ENCODE results near the gene ZBTB42. TPM values are rescaled to one million over a fixed set of nuclear protein-coding genes. Genes with fewer than 3 reads are reported as not detected.
A peak's percentile ranks its signal among the peaks of the same experiment; 100 is the strongest.

Gene ZBTB42
- total and polyA plus RNA-seq, 2 of the 13 experiments (the other 11 are each of a cell fraction or from before 2014, with no cell fraction given): 2.8 to 4.2 TPM

DNA sequence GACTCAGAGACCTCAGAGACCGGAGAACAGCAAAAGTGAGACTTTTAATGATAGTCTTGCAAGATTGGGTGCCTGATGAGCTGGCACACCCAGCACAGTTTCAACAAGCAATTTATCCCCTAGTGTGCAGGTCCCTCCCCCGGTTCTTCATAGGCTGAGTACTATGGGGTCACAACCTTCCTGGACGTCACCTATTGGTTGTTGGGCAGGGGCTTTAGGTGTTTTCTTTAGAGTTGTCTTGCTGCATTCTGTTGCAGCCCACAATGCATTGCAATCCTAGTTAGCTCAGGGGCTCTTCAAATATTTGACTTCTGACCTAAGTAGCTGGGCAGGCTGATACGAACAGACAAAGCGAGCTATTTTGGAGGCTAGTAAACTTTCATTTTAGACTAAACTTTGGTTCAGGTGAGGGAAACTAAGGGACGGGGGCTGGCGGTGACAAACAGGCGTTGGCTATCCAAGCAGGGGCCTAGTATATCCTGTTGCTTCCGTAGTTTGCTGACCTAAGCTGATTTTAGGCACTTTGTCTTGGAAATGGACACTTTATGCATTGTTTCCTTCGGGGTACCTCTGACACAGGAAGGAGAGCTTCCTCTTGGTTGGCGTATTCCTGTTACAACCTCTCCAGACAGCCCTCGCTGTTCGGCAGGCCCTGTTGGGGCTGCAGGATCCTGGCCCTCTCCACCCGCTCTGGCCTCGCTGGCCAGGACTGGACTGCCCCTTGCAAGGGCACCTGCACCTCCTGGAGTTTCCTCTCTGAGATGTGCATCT, 33.9 kb upstream of the ZBTB42 start (continued):
- TF ChIP-seq ZNF556 (CRISPR knock-in tag; IDR thresholded peaks at IDR 0.05; ENCODE audit: borderline replicate concordance) (no peak; the same call in 1 of the 2 replicates), CREBL2 (CRISPR knock-in tag; IDR thresholded peaks at IDR 0.05; ENCODE audit: borderline replicate concordance) (no peak), ZSCAN30 (CRISPR knock-in tag; IDR thresholded peaks at IDR 0.05) (no peak), TARDBP (CRISPR knock-in tag; IDR thresholded peaks at IDR 0.05) (peak; percentile 71), ZMYM4 (CRISPR knock-in tag; IDR thresholded peaks at IDR 0.05) (peak; percentile 30; the same call in 1 of the 2 replicates), STAT5B (CRISPR knock-in tag; IDR thresholded peaks at IDR 0.05) (no peak), ZNF562 (CRISPR knock-in tag; IDR thresholded peaks at IDR 0.05; ENCODE audit: borderline replicate concordance) (no peak), ARHGAP35 (CRISPR knock-in tag; IDR thresholded peaks at IDR 0.05; ENCODE audit: borderline replicate concordance) (no peak), KLF11 (CRISPR knock-in tag; IDR thresholded peaks at IDR 0.05) (no peak), ADNP (CRISPR knock-in tag; IDR thresholded peaks at IDR 0.05) (no peak), ESRRA (CRISPR knock-in tag; IDR thresholded peaks at IDR 0.05; ENCODE audit: low read depth) (no peak), MBNL3 (CRISPR knock-in tag; conservative IDR thresholded peaks at IDR 0.05) (no peak), ZNF235 (CRISPR knock-in tag; IDR thresholded peaks at IDR 0.05; ENCODE audit: borderline replicate concordance) (no peak), ZNF549 (CRISPR knock-in tag; IDR thresholded peaks at IDR 0.05) (no peak), RFXAP (CRISPR knock-in tag; IDR thresholded peaks at IDR 0.05; ENCODE audit: borderline replicate concordance) (no peak), NFIC (IDR thresholded peaks at IDR 0.05; ENCODE audit: low read length) (no peak), SIN3B (IDR thresholded peaks at IDR 0.05; ENCODE audit: low read length) (peak; percentile 57), ZNF496 (CRISPR knock-in tag; IDR thresholded peaks at IDR 0.05; ENCODE audit: insufficient replicate concordance) (no peak)
- TF ChIP-seq, protein P1, sequence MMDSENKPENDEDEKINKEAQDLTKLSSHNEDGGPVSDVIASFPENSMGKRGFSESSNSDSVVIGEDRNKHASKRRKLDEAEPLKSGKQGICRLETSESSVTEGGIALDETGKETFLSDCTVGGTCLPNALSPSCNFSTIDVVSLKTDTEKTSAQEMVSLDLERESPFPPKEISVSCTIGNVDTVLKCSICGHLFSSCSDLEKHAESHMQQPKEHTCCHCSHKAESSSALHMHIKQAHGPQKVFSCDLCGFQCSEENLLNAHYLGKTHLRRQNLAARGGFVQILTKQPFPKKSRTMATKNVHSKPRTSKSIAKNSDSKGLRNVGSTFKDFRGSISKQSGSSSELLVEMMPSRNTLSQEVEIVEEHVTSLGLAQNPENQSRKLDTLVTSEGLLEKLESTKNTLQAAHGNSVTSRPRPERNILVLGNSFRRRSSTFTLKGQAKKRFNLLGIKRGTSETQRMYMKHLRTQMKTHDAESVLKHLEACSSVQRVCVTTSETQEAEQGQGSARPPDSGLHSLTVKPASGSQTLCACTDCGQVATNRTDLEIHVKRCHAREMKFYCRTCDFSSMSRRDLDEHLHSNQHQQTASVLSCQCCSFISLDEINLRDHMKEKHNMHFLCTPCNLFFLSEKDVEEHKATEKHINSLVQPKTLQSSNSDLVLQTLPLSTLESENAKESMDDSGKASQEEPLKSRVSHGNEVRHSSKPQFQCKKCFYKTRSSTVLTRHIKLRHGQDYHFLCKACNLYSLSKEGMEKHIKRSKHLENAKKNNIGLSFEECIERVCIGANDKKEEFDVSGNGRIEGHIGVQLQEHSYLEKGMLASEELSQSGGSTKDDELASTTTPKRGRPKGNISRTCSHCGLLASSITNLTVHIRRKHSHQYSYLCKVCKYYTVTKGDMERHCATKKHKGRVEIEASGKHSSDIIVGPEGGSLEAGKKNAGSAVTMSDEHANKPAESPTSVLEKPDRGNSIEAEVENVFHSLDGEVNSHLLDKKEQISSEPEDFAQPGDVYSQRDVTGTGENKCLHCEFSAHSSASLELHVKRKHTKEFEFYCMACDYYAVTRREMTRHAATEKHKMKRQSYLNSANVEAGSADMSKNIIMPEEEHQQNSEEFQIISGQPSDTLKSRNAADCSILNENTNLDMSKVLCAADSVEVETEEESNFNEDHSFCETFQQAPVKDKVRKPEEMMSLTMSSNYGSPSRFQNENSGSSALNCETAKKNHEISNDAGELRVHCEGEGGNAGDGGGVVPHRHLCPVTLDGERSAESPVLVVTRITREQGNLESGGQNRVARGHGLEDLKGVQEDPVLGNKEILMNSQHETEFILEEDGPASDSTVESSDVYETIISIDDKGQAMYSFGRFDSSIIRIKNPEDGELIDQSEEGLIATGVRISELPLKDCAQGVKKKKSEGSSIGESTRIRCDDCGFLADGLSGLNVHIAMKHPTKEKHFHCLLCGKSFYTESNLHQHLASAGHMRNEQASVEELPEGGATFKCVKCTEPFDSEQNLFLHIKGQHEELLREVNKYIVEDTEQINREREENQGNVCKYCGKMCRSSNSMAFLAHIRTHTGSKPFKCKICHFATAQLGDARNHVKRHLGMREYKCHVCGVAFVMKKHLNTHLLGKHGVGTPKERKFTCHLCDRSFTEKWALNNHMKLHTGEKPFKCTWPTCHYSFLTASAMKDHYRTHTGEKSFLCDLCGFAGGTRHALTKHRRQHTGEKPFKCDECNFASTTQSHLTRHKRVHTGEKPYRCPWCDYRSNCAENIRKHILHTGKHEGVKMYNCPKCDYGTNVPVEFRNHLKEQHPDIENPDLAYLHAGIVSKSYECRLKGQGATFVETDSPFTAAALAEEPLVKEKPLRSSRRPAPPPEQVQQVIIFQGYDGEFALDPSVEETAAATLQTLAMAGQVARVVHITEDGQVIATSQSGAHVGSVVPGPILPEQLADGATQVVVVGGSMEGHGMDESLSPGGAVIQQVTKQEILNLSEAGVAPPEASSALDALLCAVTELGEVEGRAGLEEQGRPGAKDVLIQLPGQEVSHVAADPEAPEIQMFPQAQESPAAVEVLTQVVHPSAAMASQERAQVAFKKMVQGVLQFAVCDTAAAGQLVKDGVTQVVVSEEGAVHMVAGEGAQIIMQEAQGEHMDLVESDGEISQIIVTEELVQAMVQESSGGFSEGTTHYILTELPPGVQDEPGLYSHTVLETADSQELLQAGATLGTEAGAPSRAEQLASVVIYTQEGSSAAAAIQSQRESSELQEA (CRISPR knock-in tag; IDR thresholded peaks at IDR 0.05; ENCODE audit: not compliant biosample characterization): no peak
- TF ChIP-seq, protein P2, sequence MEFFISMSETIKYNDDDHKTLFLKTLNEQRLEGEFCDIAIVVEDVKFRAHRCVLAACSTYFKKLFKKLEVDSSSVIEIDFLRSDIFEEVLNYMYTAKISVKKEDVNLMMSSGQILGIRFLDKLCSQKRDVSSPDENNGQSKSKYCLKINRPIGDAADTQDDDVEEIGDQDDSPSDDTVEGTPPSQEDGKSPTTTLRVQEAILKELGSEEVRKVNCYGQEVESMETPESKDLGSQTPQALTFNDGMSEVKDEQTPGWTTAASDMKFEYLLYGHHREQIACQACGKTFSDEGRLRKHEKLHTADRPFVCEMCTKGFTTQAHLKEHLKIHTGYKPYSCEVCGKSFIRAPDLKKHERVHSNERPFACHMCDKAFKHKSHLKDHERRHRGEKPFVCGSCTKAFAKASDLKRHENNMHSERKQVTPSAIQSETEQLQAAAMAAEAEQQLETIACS (CRISPR knock-in tag; IDR thresholded peaks at IDR 0.05): no peak

All from HepG2 (cell line).